ENCODE measurements around the gene KCNK10.
"Not testable (repeated sequence)": the region's sequence is repeated elsewhere in the genome, so short reads cannot be mapped to it uniquely, and the experiment has no call there.

KCNK10 gene

GRCh38 chr14:88266474-88266873, 56.6 kb downstream of the KCNK10 start:
- DNase-seq (ENCODE audit: low spot score), result no peak

- DNase-seq (ENCODE audit: low spot score), result no peak
Observed at GRCh38 chr14:88264116-88264515, 59.0 kb downstream of the KCNK10 start.

DNA sequence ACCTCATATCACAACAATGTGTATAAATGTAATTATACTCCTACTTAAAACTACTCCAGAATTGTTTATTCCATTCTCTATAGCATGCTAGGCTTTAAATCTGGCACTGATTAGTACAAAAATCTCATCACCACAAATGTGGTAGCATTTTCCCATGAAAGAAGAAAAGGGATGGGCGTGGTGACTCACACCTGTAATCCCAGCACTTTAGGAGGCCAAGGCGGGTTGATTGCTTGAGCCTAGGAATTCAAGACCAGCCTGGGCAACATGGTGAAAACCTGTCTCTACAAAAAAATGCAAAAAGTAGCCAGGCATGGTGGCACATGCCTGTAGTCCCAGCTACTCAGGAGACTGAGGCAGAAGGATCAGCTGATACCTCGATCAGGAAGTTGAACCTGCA, 61.8 kb downstream of the KCNK10 start:
- DNase-seq (ENCODE audit: low spot score), result not testable (repeated sequence)

DNA sequence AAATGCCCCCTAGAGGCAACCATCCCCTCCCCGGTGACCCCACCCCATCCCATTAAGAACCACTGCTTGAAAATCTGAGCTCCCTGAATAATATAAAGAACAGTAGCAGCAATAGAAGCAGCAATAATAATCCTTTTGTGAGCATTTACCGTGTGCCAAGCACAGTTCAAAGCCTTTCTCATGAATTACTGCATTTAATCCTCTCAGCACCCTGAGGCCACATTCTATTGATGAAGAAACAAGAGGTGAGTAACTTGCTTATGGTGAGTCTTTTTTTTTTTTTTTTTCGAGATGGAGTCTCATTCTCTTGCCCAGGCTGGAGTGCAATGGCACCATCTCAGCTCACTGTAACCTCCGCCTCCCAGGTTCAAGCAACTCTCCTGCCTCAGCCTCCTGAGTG, 65.0 kb downstream of the KCNK10 start:
- DNase-seq (ENCODE audit: low spot score), result no peak

DNA sequence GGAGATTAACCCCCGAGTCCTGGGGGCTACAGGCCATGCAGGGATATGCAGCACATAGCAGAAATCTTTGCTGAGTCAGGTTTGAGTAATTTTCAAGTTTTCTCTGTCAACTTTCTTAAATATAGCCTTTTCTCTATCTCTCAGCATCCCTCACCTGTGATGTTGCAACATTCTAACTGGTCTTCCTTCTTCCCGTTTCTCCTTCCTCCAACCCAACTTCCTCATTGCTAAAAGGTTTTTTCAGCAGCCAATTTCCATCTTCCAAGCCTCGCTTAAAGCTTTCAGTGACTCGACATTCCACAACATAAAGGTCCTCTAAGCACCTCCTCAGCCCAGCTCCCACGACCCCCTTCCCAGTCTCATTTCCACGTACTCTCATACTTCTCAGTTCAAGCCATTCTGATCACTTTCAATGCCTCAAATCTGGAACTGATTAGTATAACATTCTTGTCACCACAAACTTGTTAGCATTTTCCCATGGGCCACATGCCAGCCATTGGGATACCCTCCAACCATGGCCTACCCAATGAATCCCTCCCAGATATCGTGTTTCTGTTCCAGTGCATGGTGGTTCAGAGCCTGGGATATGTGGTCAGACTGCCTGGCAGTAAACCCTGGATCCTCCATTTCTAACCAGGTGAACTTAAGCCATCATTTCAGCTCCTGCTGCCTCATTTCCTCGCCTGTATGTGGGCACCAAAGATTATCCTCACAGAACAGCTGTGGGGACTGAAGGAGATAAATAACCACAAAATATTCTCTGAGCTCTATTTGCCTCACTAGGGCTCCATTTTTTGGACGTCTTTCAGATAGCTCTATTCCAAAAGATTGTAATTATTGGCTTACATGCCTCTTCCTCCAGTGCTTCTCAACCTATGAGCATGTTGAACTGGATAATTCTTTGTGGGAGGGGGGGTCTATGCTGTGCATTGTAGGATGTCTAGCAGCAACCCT, 65.8 kb downstream of the KCNK10 start:
- no peak for DNase-seq (ENCODE audit: low spot score)

- no peak for DNase-seq (ENCODE audit: low spot score)
Observed at GRCh38 chr14:88255798-88256197, 67.3 kb downstream of the KCNK10 start.

DNA sequence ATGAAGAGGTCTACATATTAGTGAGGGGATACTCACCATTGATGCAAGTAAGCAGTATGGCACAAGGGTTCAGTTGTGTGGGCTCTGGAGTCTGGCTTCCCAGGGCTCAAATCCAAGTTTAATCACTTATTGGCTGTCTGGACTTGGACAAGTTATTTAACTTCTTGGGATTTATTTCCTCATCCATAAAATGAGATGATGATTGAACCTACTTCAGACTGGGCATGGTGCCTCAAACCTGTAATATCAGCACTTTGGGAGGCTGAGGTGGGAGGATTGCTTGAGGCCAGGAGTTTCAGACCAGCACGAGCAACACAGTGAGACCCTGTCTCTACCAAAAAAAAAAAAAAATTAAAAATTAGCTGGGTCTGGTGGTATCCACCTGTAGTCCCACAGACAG, 67.9 kb downstream of the KCNK10 start:
- DNase-seq (ENCODE audit: low spot score), result no peak

DNA sequence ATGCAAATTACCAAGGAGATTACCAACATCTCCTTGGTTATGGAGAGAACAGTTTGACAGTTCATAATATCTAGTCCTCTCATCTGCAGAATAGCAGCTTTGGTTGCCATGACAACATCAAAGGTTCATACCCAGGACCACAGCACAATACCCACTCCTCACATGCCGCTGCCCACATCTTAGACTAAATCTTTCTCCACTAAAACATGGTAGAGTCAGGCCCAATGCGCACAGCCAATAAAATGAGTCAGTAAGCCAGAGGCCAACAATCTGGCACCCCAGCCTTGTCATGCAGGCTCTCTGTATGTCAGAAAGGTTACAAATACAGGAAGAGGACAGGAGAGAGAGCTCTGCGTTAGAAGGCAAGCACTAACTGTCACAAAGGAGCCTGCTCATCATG, 70.6 kb downstream of the KCNK10 start:
- DNase-seq (ENCODE audit: low spot score), result no peak

DNA sequence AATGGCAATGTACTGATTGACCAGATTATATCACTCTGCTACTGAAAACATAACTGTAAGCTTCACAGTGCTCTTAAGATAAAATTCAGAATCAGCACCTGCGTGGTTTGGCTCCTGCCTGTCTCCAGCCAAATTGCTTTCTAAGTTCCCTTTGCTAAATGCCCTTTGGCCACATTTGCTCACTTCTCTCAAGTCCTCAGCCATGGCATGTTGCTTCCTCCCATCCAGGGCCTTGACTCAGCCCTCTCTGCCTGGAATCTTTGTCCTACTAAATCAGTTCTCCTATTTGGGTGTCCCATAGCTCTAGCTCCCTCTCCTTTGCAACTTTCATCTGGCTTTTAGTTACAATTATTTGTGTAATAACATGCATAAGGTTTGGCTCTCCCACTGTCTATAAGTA, 71.4 kb downstream of the KCNK10 start:
- DNase-seq (ENCODE audit: low spot score), result no peak

DNA sequence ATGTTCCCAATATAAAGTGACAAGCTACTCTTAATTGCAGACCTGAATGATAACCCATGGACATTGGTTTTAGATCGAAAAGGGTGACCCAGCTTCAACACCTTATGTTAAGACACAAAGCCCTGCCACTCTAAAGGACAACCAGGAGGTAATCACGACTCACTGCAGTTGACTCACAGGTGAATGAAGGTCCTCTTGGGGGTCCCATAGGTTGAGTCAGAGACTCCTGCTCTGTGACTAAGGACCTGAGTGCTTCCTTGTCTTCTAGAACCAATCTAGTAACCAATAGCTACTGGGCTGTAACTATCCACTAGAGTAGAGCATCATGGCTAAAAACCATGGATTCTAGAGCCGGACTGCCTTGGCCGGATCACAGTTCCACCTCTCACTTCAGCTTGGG, 73.8 kb downstream of the KCNK10 start:
- DNase-seq (ENCODE audit: low spot score), result no peak

GRCh38 chr14:88248606-88249005, 74.5 kb downstream of the KCNK10 start:
- DNase-seq (ENCODE audit: low spot score), result no peak

DNA sequence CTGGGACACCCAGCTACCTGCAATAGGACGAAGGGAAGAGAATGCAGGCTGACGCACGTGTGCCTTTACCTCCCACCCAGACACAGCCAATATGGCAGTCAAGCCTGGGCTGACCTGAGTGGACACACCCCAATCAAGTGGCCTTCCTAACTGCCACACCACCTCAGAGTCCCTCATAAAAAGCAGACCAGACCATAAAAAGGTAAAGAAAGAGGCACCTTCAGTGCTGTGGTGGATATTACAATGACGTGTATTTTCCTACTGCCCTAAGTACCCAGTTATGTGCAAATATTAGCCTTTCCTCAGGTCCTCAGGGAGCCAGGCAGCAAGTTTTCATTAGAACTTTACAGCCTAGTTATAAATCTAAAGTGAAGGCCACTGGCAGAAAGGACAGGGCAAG, 75.8 kb downstream of the KCNK10 start:
- DNase-seq (ENCODE audit: low spot score), result no peak

DNA sequence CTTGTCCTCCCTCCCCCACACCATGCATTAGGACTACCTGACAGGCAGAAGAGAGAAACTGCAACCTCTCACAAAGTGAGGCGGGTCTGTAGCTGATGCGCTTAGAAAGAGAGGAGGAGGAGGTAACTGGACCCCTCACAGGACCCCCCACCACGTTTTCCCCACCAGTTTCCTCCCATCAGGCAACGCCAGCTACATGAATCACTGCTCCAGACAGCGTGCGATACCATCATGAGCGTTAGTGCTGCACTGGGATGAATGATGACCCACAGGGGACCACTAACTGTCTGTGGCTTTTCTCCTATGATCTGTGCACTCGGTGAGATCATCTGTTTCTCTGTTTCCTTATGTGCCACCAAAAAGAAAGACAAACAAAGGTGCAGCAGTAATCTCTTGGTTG, 77.7 kb downstream of the KCNK10 start:
- DNase-seq (ENCODE audit: low spot score), result no peak

- DNase-seq (ENCODE audit: low spot score), result no peak
Observed at GRCh38 chr14:88243946-88244345, 79.1 kb downstream of the KCNK10 start.

DNA sequence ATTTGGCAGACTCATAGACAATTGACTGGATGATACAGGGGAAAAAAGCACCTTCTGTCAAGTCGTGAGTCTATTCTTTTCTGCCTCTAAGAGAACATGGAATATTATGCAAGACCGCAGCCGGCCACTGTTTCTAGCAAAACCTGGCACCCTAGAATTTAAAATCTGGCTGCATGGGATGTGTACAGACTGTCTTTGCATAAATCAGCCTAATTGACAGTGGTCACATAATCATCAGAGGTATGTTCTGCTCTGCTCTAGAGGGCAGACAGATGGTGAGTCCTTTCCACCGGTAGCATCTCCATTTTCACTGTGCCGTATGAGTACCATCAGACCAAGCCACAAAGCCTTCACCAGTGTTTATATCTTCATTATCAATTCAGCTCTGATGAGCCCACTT, 80.6 kb downstream of the KCNK10 start:
- no peak for DNase-seq (ENCODE audit: low spot score)

- no peak for DNase-seq (ENCODE audit: low spot score)
Observed at GRCh38 chr14:88241810-88242209, 81.3 kb downstream of the KCNK10 start.

DNA sequence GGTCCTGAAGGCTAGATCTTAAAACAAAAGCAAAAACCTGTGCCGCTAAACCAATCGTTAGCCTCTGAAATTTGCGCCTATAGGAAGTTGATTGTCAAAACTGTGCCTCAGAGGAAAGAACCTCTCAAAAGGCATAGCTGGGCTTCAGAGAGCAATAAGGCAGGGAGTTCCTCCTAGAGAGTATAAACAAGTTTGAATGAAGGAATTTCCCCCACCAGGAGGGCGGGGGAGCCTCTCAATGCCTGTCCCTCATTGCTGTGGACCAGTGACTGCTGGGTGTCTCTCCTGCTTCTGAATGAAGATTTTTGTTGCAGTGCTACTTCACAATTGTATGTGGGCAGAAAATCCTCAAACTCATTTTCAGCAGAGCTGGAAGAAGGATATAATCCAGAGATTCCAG, 88.6 kb downstream of the KCNK10 start:
- DNase-seq (ENCODE audit: low spot score), result no peak

- DNase-seq (ENCODE audit: low spot score), result no peak
Observed at GRCh38 chr14:88233915-88234314, 89.2 kb downstream of the KCNK10 start.

GRCh38 chr14:88232771-88233170, 90.3 kb downstream of the KCNK10 start:
- no peak for DNase-seq (ENCODE audit: low spot score)

DNA sequence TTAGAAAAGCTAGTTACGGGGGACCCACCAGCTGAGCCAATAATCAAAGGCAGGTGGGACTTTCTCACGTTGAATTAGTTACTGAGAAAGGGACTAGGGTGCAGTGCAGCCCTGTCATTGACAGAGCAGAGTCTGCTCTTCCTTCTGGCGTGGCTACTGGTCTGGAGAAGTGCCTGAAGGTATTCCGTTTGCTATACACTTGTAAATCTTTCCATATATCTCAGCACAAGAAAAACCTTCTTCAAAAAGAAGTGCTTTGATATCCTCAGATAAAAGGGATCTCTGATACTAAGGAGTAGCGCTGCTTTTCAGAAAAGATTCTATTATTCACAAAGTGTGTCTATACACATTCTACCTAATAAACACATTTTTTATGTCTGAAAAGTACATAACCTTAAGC, 91.5 kb downstream of the KCNK10 start:
- DNase-seq (ENCODE audit: low spot score), result no peak

DNA sequence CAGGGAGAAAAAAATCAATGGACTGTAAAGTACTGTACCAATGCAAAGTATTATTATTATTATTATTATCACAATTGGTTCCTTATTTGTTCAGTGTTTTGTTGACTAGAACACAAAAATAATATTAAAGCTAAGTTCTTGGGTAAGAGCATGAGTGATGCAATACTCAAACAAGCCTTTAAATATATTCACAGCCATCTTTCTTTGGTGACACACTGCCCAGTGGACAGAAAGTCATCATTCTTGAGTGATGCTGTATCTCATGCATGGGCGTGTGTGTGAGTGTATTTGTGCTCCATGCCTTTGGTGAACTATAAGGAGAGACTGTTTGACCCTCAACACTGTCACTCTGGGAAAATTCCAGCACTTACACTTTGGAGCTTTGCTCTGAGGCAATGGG, 93.6 kb downstream of the KCNK10 start:
- DNase-seq (ENCODE audit: low spot score), result no peak

GRCh38 chr14:88228522-88229236, 94.4 kb downstream of the KCNK10 start:
- no peak for DNase-seq (ENCODE audit: low spot score)

DNA sequence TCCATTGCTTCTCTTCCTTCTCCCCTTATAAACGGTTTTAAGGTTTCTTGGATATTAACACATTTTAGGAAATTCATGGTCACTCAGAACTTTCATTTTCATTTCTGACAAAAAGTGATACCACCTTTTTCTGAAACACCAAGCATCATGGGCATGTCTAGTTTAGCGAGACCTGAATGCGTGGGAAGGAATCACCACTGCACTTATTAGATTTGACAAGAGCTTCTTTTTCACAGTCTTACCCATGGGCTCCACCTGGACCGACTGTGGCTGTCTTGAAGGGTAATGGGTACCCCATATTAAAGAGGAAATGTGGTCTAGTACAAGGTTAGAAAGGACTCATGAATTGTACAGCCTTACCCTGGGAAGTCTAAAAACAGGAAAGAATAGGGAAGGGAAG, 95.4 kb downstream of the KCNK10 start:
- DNase-seq (ENCODE audit: low spot score), result no peak

Measured in ecto neural progenitor cell (in vitro differentiated cells).